TTC549 (cell line): ENCODE results near the gene KLB.
"Not testable (repeated sequence)": the region's sequence is repeated elsewhere in the genome, so short reads cannot be mapped to it uniquely, and the experiment has no call there.

Source experiments
- FAIRE-seq: peaks from 2 replicates; lab custom pipeline; 2012; peaks lifted over from hg19 to GRCh38; lab: Jason Lieb, UNC

Gene KLB

GRCh38 chr4:39427520-39428114 lies 20.9 kb downstream of the KLB start:
- no peak for FAIRE-seq

GRCh38 chr4:39429476-39430334 lies 23.0 kb downstream of the KLB start:
- FAIRE-seq = no peak

- FAIRE-seq = no peak
Observed at GRCh38 chr4:39433878-39434492, 27.3 kb downstream of the KLB start.

- no peak for FAIRE-seq
Observed at GRCh38 chr4:39435659-39436563, 29.2 kb downstream of the KLB start.

GRCh38 chr4:39441593-39441992 lies 34.9 kb downstream of the KLB start:
- FAIRE-seq = no peak

- no peak for FAIRE-seq
Observed at GRCh38 chr4:39442998-39443397, 36.3 kb downstream of the KLB start.

- FAIRE-seq = no peak
Observed at GRCh38 chr4:39446483-39446841, 39.7 kb downstream of the KLB start.

GRCh38 chr4:39446842-39447573 lies 40.3 kb downstream of the KLB start:
- FAIRE-seq = no peak

GRCh38 chr4:39450618-39451017 lies 43.9 kb downstream of the KLB start:
- no peak for FAIRE-seq

- no peak for FAIRE-seq
Observed at GRCh38 chr4:39451423-39452023, 44.8 kb downstream of the KLB start.

- FAIRE-seq = no peak
Observed at GRCh38 chr4:39452153-39452859, 45.6 kb downstream of the KLB start.

GRCh38 chr4:39452860-39453587 lies 46.3 kb downstream of the KLB start:
- no peak for FAIRE-seq

GRCh38 chr4:39453738-39454137 lies 47.0 kb downstream of the KLB start:
- no peak for FAIRE-seq

- FAIRE-seq = no peak
Observed at GRCh38 chr4:39455486-39455885, 48.8 kb downstream of the KLB start.

GRCh38 chr4:39456946-39457763 lies 50.4 kb downstream of the KLB start:
- no peak for FAIRE-seq

- FAIRE-seq = not testable (repeated sequence)
Observed at GRCh38 chr4:39458161-39458504, 51.4 kb downstream of the KLB start.

- FAIRE-seq = peak; percentile 91
Observed at GRCh38 chr4:39458505-39459300, 52.0 kb downstream of the KLB start, which contains the start of the genes LIAS and RPL9. Gene LIAS (plus strand): TSS chr4:39459056. CDS start chr4:39459118, 62 bp downstream. Gene RPL9 (minus strand): TSS chr4:39458922. CDS start chr4:39458439, 483 bp downstream.

GRCh38 chr4:39464886-39465501 lies 58.3 kb downstream of the KLB start:
- FAIRE-seq = peak; percentile 86
